GM12873 (cell line): Measurements from ENCODE around the gene GSTM3.

Source experiments
- TF ChIP-seq, protein P1 (sequence below): IDR thresholded peaks from 2 replicates; pipeline ENCODE4 v1.5.1; 2012; ENCODE audit warnings: low read depth, mild to moderate bottlenecking, moderate library complexity, low read length, control low read depth; ENCODE audit not compliant: insufficient read depth; ENCODE audit errors: missing control alignments

GSTM3 gene

DNA sequence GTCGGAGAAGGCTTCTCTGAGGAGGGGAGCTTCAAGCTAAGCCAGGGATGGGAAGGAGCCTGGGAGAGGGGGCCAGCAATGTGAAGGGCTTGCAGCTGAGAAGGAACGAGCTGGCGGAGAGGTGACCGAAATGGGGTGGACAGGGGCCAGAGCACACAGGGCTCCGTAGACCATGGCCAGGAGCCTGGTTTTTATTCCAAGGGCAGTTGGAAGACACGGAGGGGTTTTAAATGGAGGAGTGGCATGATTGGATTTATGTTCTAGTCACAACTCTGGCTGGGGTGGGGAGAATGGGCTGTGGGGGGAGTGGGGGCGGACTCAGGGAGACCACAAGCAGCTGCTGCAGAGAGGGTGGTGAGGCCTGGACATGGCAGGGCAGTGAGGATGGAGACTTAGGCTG is 28.0 kb upstream of the GSTM3 start:
- TF ChIP-seq, protein P1, sequence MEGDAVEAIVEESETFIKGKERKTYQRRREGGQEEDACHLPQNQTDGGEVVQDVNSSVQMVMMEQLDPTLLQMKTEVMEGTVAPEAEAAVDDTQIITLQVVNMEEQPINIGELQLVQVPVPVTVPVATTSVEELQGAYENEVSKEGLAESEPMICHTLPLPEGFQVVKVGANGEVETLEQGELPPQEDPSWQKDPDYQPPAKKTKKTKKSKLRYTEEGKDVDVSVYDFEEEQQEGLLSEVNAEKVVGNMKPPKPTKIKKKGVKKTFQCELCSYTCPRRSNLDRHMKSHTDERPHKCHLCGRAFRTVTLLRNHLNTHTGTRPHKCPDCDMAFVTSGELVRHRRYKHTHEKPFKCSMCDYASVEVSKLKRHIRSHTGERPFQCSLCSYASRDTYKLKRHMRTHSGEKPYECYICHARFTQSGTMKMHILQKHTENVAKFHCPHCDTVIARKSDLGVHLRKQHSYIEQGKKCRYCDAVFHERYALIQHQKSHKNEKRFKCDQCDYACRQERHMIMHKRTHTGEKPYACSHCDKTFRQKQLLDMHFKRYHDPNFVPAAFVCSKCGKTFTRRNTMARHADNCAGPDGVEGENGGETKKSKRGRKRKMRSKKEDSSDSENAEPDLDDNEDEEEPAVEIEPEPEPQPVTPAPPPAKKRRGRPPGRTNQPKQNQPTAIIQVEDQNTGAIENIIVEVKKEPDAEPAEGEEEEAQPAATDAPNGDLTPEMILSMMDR, result no peak

DNA sequence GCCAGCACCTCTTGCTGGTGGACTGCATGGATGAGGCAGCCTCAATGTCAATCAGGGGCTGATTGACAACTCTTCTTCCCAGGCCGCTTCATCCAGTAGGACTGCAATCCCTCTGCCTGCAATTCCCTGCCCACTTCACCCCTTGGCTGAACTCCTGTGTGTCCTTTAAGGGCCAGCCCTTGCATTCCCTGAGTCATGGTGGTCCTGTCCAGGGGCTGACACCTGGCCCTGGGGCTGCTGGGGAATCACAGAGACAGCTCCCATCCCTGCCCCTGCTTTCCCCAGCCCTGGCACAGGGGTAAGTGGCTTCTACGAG is 27.5 kb upstream of the GSTM3 start:
- TF ChIP-seq, protein P1, result no peak

DNA sequence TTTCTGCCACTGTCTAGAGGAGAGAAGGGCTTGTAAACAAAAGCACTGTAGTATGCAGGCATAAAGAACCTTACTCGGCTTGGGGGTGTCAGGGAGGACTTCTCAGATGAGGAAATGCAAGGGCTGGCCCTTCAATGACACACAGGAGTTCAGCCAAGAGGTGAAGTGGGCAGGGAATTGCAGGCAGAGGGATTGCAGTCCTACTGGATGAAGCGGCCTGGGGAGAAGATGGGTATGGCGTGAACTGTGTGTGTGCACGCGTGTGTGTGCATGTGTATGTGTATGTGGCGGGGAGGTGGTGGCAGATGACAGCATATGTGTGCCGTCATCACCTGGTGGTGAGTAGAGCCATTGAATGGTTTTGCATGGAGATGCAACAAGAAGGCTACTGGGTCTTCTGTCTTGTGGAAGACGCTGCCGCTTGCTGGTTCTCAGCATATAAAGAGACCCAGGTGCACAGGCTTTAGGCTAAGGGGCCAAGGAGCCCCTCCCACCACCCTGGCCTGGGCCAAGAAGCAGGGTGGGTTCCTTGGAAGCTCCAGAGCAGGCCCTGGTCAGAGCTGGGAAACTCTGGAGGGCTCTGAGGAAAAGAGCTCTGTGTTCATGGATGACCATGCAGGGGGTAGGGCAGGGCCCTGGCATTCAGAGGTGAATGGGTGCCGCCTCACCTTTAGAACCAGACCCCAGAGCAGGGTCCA is 26.9 kb upstream of the GSTM3 start:
- TF ChIP-seq, protein P1, result no peak

DNA sequence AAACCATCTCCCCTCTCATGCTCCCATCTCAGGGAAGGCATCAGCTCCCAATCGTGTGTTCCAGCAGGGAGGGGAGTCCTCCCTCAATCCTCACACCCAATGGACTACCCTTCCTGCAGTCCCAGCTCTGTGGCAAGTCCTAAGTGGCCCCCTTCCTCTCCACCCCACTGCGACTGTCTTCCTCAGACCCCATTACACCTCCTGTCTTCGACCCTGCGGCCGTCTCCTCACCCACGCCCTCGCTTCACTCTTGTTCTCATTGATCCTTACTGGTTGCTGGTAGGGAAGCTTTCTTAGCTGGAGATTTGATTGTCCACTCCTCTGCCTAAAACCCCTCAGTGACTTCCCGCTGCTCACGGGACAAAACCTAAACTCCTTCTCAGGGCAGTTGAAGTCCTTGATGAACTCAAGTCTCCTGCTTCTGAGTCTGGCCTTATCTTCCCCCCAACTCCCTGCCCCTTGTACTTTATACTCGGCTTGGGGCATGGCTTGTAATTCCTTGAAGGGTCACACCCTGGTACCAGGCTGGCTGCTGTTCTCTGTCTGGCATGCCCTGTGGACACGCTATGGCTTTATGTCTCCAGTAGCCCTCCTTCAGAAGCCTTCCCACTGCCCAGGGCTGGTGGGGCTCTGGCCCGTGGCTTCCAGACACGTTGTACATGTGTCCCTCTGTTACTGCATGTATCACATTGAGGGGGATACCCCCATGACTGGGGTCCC is 25.2 kb upstream of the GSTM3 start:
- TF ChIP-seq, protein P1, result no peak

DNA sequence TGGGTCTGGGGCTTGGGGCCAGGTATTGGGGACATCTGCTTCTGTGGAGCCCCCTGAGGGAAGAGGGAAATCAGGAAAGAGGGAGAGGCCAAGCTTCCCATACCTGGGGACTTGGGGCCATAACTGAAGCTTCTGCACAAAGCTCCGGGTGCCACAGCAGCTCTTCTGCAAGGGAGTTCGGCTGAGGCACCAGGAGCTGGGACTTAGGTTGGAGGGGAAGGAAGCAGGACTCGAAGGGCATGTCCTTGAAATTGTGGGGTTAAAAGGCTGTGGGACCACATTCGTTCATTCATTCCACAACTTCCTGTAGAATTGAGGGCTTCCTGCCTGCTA is 24.6 kb upstream of the GSTM3 start:
- TF ChIP-seq, protein P1, result no peak

DNA sequence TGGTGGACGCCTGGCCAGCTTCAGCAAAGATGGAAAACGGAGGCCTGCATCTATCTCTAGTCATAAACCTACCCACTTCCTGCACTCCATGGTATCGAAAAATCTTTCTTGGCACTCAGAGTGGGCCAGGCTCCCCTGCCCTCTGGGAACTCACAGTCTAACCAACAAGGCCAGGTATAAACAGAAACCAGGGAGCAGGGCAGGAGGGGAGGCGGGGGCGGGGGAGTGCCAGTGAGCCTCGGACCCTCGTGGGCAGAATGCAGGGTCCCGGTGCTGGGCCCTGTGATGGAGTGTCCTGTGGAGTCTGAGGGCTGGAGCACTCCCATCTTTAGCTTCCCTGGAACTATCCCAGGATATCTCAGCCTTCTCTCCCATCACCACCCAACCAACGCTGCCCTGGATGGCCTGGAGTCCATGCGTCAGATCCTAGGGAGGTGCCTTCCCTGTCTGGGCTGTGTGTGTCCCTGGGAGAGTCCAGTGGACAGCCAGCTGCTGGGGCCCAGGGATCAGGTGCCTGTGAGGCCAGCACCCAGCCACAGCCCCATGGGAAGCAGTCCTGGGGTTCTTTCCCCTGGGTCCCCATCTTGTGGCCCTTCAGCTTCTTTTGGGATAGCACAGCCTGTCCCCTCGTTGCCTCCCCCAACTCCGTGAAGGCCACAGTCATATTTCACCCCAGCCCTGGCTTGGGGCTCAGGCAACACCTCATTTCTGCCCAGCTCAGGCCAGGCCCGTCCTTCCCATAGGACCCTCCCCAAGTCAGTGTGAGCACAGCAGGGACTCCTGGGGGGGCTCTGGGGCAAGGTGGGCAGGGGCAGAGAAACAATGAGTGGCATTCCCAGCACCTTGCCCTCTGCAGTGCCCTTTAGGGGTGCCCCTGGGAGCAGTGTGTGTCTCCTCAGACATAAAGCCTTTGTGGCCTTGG is 24.0 kb upstream of the GSTM3 start:
- TF ChIP-seq, protein P1, result no peak
